ENCODE measurements around the gene C16orf90. TPM values are rescaled to one million over a fixed set of nuclear protein-coding genes. Genes with fewer than 3 reads are reported as not detected.

C16orf90 gene
- total and polyA plus RNA-seq, 8 donors: not detected

DNA sequence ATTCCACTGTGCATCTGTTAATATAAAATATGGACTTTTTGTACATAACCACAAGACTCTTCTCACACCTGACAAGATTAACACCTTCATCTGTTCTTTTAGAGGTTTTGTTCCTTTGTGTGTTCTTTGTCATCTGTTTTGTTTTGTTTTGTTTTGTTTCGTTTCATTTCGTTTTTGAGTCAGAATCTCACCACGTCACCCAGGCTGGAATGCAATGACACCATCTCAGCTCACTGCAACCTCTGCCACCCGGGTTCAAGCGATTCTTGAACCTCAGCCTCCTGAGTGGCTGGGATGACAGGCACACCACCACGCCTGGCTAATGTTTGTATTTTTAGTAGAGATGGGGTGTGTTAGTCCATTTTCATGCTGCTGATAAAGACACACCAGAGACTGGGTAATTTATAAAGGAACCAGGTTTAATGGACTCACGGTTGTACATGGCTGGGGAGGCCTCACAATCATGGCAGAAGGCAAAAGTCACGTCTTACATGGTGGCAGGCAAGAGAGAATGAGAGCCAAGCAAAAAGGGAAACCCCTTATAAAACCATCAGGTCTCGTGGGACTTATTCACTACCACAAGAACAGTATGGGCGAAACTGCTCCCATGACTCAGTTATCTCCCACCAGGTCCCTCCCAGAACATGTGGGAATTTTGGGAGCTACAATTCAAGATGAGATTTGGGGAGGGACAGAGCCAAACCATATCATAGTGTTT, 22.3 kb downstream of the C16orf90 start:
- Histone ChIP-seq H3K27ac (no peak overlapping the region), H3K36me3 (no peaks in the 10 kb centered on the region), H3K9me3 (no peaks in the 10 kb centered on the region), H3K27me3 (no peaks in the 10 kb centered on the region), H3K4me1 (no peaks in the 10 kb centered on the region), H3K4me3 (no peak overlapping the region)
- ATAC-seq (no peak), FAIRE-seq (no peak), DNase-seq (no peak)
- 88 to 90% methylated on average over 10 of the region's 10 CpGs for WGBS, 2 donors
- TF ChIP-seq, protein P1, sequence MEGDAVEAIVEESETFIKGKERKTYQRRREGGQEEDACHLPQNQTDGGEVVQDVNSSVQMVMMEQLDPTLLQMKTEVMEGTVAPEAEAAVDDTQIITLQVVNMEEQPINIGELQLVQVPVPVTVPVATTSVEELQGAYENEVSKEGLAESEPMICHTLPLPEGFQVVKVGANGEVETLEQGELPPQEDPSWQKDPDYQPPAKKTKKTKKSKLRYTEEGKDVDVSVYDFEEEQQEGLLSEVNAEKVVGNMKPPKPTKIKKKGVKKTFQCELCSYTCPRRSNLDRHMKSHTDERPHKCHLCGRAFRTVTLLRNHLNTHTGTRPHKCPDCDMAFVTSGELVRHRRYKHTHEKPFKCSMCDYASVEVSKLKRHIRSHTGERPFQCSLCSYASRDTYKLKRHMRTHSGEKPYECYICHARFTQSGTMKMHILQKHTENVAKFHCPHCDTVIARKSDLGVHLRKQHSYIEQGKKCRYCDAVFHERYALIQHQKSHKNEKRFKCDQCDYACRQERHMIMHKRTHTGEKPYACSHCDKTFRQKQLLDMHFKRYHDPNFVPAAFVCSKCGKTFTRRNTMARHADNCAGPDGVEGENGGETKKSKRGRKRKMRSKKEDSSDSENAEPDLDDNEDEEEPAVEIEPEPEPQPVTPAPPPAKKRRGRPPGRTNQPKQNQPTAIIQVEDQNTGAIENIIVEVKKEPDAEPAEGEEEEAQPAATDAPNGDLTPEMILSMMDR (IDR thresholded peaks at IDR 0.05): no peak
- intact Hi-C loops (cut with DNase I): no loop called here

DNA sequence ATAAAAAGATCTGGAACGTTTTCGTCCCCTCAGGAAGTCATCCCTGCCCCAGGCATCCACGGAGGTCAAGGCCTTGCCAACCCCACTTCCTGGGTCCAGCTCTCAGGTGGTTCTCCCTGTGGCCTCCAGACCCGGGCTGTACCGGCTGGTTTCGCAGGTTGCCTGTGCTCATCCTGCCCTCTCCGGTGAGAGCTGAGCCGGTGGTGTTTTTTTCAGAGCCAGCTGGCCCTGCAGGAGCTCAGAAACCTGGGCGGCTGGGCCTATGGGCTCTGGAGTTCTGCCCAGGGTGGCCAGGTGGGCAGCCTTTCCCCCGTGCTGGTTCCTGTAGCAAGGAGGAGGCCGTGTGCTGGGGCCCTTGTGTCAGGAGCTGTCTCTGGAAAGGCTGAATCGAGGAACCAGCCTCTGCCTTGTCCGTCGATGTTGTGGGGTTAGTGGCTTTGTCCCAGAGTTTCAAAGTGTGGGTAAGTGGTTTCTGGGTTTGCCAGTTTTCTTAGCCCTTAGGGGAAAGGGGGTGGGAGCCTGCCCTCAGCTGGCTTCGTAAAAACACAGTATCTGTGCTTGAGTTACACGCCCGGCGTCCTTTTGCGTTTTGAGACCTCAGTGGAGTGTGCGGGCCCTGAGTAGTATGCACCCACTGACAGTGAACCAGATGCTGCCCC, 23.6 kb downstream of the C16orf90 start:
- DNase-seq (no peak), FAIRE-seq (no peak), ATAC-seq (peak in 1 of 4 donors; percentile 12)
- Histone ChIP-seq H3K36me3 (no peaks in the 10 kb centered on the region), H3K27me3 (no peaks in the 10 kb centered on the region), H3K9me3 (no peaks in the 10 kb centered on the region), H3K4me3 (no peak overlapping the region), H3K4me1 (no peaks in the 10 kb centered on the region), H3K27ac (no peak overlapping the region)
- TF ChIP-seq, protein P1 (IDR thresholded peaks at IDR 0.05): no peak
- intact Hi-C loops (cut with DNase I): no loop called here
- WGBS, 2 donors: 87% methylated on average over 20 of the region's 20 CpGs

DNA sequence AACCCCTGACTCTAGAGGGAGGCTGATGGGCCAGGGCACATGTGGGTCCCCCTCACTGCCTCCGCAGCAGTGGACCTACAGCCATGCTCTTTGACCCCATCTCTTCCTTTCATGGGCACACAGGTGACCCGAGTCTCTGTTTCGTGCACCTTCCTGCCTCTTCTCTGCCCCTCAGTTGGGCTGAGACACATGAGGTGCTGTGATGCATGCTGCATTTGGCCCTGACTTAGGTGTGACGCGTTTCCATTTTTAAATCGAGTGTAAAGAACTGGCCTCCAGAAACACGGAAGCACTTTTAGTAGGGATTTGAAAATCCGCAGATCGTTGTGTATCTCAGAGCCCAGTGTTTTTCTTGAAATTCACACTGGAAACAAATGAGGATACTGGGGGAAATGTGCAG, 24.6 kb downstream of the C16orf90 start:
- no peak overlapping the region for H3K27ac ChIP-seq
- H3K4me3 ChIP-seq: no peak overlapping the region
- H3K36me3 ChIP-seq: peaks cover 0 to 4% (median 0%) of the 10 kb centered on the region in 3 donors
- DNase-seq: no peak
- H3K4me1 ChIP-seq: no peaks in the 10 kb centered on the region
- no peak for FAIRE-seq
- no peaks in the 10 kb centered on the region for H3K27me3 ChIP-seq
- no peak for ATAC-seq
- TF ChIP-seq, protein P1 (IDR thresholded peaks at IDR 0.05): no peak
- intact Hi-C loops (cut with DNase I): no loop called here
- 87 to 90% methylated on average over 9 of the region's 9 CpGs for WGBS, 2 donors
- H3K9me3 ChIP-seq: no peaks in the 10 kb centered on the region

GRCh38 chr16:3469736-3470135, 25.6 kb downstream of the C16orf90 start:
- peaks cover 0 to 4% (median 0%) of the 10 kb centered on the region in 3 donors for H3K36me3 ChIP-seq
- DNase-seq: no peak
- intact Hi-C loops (cut with DNase I): no loop called here
- no peaks in the 10 kb centered on the region for H3K27me3 ChIP-seq
- ATAC-seq: no peak
- TF ChIP-seq, protein P1 (IDR thresholded peaks at IDR 0.05): no peak
- H3K27ac ChIP-seq: no peak overlapping the region
- 83 to 89% methylated on average over 7 of the region's 7 CpGs for WGBS, 2 donors
- H3K9me3 ChIP-seq: no peaks in the 10 kb centered on the region
- no peak for FAIRE-seq
- no peaks in the 10 kb centered on the region for H3K4me1 ChIP-seq
- no peak overlapping the region for H3K4me3 ChIP-seq

DNA sequence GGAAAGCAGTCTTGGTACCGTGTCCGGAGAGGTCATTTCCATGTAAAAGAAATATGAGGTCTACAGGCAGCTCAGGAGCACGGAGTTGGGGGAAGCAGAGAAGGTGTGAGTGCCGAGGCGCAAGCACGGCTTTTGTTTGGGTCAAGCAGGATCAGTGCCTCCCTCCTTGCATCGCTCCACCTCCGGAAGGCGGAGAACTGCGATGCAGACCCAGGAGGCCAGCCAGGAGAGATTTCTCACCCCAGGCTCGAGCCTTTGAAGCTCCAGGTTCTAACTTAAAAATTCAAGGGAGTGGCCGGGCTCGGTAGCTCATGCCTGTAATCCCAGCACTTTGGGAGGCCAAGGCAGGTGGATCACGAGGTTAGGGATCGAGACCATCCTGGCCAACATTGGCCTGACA, 26.8 kb downstream of the C16orf90 start:
- Histone ChIP-seq H3K9me3 (no peaks in the 10 kb centered on the region), H3K27me3 (no peaks in the 10 kb centered on the region), H3K27ac (no peak overlapping the region), H3K4me3 (no peak overlapping the region), H3K4me1 (no peaks in the 10 kb centered on the region), H3K36me3 (peaks cover 0 to 4% (median 0%) of the 10 kb centered on the region in 3 donors)
- DNase-seq (no peak), FAIRE-seq (no peak), ATAC-seq (no peak)
- WGBS, 2 donors: 72 to 73% methylated on average over 15 of the region's 15 CpGs
- intact Hi-C loops (cut with DNase I): no loop called here
- TF ChIP-seq, protein P1 (IDR thresholded peaks at IDR 0.05): no peak
